H1 (cell line): Measurements from ENCODE around the gene CABP2. TPM values are rescaled to one million over a fixed set of nuclear protein-coding genes. Genes with fewer than 3 reads are reported as not detected.
A peak's percentile ranks its signal among the peaks of the same experiment; 100 is the strongest.

Source experiments
- CTCF ChIA-PET: fragments of 300-600 bp; sonication (Branson Sonifier 250); formaldehyde crosslinking; loops from one replicate; lab custom pipeline; 2021; ENCODE audit not compliant: partially characterized antibody; lab: Charles Lee
- POLR2A ChIA-PET: fragments of 300-600 bp; sonication (Branson Sonifier 250); formaldehyde crosslinking; loops from one replicate; lab custom pipeline; 2021; ENCODE audit warnings: inconsistent platforms; ENCODE audit not compliant: partially characterized antibody; lab: Charles Lee
- DNase-seq, 2 experiments: peaks; one replicate each; pipeline versions ENCODE4 v3.0.0 to v3.0.0-alpha.2; 2010 to 2022; ENCODE audit warnings: low spot score in 2 of 2, low read depth in 1 of 2, mixed read lengths in 1 of 2
- FAIRE-seq: peaks from 2 replicates; lab custom pipeline; 2011; peaks lifted over from hg19 to GRCh38; lab: Jason Lieb, UNC
- H2AFZ ChIP-seq: 2 replicates; pipeline ENCODE4 v1.8.1; 2012; ENCODE audit warnings: low read length, inconsistent platforms
- H2AK5ac ChIP-seq: 2 replicates; pipeline ENCODE4 v1.6.1; 2013; ENCODE audit warnings: low read depth, low read length
- H2BK120ac ChIP-seq: replicated peaks from 2 replicates; pipeline ENCODE3; 2013; ENCODE audit warnings: low read depth, low read length, inconsistent platforms
- H2BK12ac ChIP-seq: 2 replicates; pipeline ENCODE4 v1.6.1; 2013; ENCODE audit warnings: low read depth, low read length
- H2BK15ac ChIP-seq: 2 replicates; pipeline ENCODE4 v1.6.1; 2013; ENCODE audit warnings: low read length
- H2BK20ac ChIP-seq: 2 replicates; pipeline ENCODE4 v1.6.1; 2013; ENCODE audit warnings: low read length
- H2BK5ac ChIP-seq: 2 replicates; pipeline ENCODE4 v1.6.1; 2013; ENCODE audit warnings: low read depth, low read length
- H3K14ac ChIP-seq: 2 replicates; pipeline ENCODE4 v1.6.1; 2013; ENCODE audit warnings: inconsistent platforms; ENCODE audit not compliant: insufficient read length
- H3K18ac ChIP-seq: 2 replicates; pipeline ENCODE4 v1.6.1; 2013; ENCODE audit warnings: low read length; ENCODE audit errors: extremely low read depth
- H3K23ac ChIP-seq: 2 replicates; pipeline ENCODE4 v1.6.1; 2013; ENCODE audit warnings: inconsistent platforms; ENCODE audit not compliant: insufficient read length
- H3K23me2 ChIP-seq: 2 replicates; pipeline ENCODE4 v1.6.1; 2013; ENCODE audit warnings: low read depth, low read length
- H3K27ac ChIP-seq: 2 replicates; pipeline ENCODE4 v1.6.1; 2011; ENCODE audit warnings: low read depth, low read length, inconsistent platforms
- H3K27me3 ChIP-seq, 4 experiments: replicated peaks in 1 of 4; 1 replicate in 1 of 4; 2 replicates in 3 of 4; pipeline versions ENCODE4 v1.6.1 to v1.8.1; 2011 to 2013; ENCODE audit warnings: low read length in 3 of 4, mild to moderate bottlenecking in 3 of 4, inconsistent platforms in 2 of 4, mixed read lengths in 2 of 4, moderate library complexity in 1 of 4; ENCODE audit not compliant: control insufficient read depth in 3 of 4, insufficient read depth in 3 of 4; ENCODE audit errors: extremely low read depth in 1 of 4
- H3K36me3 ChIP-seq, 4 experiments: 2 replicates each; pipeline versions ENCODE4 v1.6.1 to v1.8.1; 2011 to 2013; ENCODE audit warnings: mild to moderate bottlenecking in 4 of 4, low read length in 3 of 4, moderate library complexity in 2 of 4, control low read depth in 1 of 4, inconsistent platforms in 1 of 4; ENCODE audit not compliant: insufficient read depth in 4 of 4, control insufficient read depth in 2 of 4
- H3K4ac ChIP-seq: replicated peaks from 2 replicates; pipeline ENCODE3; 2013; ENCODE audit warnings: low read length, low read depth, mixed read lengths, inconsistent platforms; ENCODE audit not compliant: insufficient read length
- H3K4me1 ChIP-seq, 4 experiments: replicated peaks in 1 of 4; 1 replicate in 1 of 4; 2 replicates in 3 of 4; pipeline versions ENCODE4 v1.6.1 to v1.8.1; 2011 to 2013; ENCODE audit warnings: low read length in 3 of 4, inconsistent platforms in 2 of 4, mixed read lengths in 1 of 4; ENCODE audit not compliant: insufficient read depth in 4 of 4, control insufficient read depth in 3 of 4
- H3K4me2 ChIP-seq, 2 experiments: 2 replicates each; pipeline versions ENCODE4 v1.6.1 to v1.8.1; 2011 to 2013; ENCODE audit warnings: low read depth in 2 of 2, low read length in 2 of 2, control low read depth in 1 of 2, inconsistent platforms in 1 of 2, mild to moderate bottlenecking in 1 of 2; ENCODE audit not compliant: insufficient read depth in 1 of 2
- H3K4me3 ChIP-seq, 4 experiments: fragments of 200-600, 300-600 bp in 1 of 4; sonication (generic), shearing (Covaris generic), sonication (Bioruptor Twin) in 1 of 4; 2 replicates each; pipeline versions ENCODE4 v1.5.1 to v1.8.1; 2011 to 2016; ENCODE audit warnings: low read length in 4 of 4, low read depth in 3 of 4, control low read depth in 2 of 4, inconsistent platforms in 2 of 4, mild to moderate bottlenecking in 2 of 4, mixed read lengths in 1 of 4, moderate library complexity in 1 of 4; ENCODE audit not compliant: insufficient read depth in 2 of 4; ENCODE audit errors: extremely low read depth in 1 of 4
- H3K56ac ChIP-seq: replicated peaks from 2 replicates; pipeline ENCODE3; 2013; ENCODE audit warnings: low read depth, mild to moderate bottlenecking, mixed read lengths, low read length, inconsistent platforms; ENCODE audit not compliant: insufficient read length
- H3K79me1 ChIP-seq: 2 replicates; pipeline ENCODE4 v1.6.1; 2013; ENCODE audit warnings: low read depth, low read length, control low read depth
- H3K79me2 ChIP-seq, 2 experiments: 2 replicates each; pipeline versions ENCODE4 v1.6.1 to v1.8.1; 2012 to 2013; ENCODE audit warnings: low read length in 2 of 2, mild to moderate bottlenecking in 2 of 2, inconsistent platforms in 1 of 2; ENCODE audit not compliant: insufficient read depth in 2 of 2, control insufficient read depth in 1 of 2
- H3K9ac ChIP-seq, 4 experiments: replicated peaks in 1 of 4; 1 replicate in 1 of 4; 2 replicates in 3 of 4; pipeline versions ENCODE4 v1.6.1 to v1.8.1; 2011 to 2013; ENCODE audit warnings: low read depth in 3 of 4, low read length in 3 of 4, control low read depth in 2 of 4, mild to moderate bottlenecking in 2 of 4, moderate library complexity in 2 of 4, inconsistent platforms in 1 of 4; ENCODE audit errors: extremely low read depth in 1 of 4
- H3K9me3 ChIP-seq, 2 experiments: 2 replicates each; pipeline versions ENCODE4 v1.6.1 to v1.8.1; 2012 to 2013; ENCODE audit warnings: mild to moderate bottlenecking in 2 of 2, moderate library complexity in 2 of 2, control low read depth in 1 of 2, inconsistent platforms in 1 of 2, low read depth in 1 of 2, low read length in 1 of 2, mixed read lengths in 1 of 2; ENCODE audit not compliant: insufficient read depth in 2 of 2
- H4K20me1 ChIP-seq, 2 experiments: replicated peaks in 1 of 2; 2 replicates each; pipeline versions ENCODE3 to v1.8.1; 2011 to 2013; ENCODE audit warnings: inconsistent platforms in 2 of 2, low read length in 2 of 2, mild to moderate bottlenecking in 1 of 2; ENCODE audit not compliant: insufficient read depth in 2 of 2, control insufficient read depth in 1 of 2
- H4K5ac ChIP-seq: 2 replicates; pipeline ENCODE4 v1.6.1; 2013; ENCODE audit warnings: low read length, low read depth, mixed read lengths, inconsistent platforms; ENCODE audit not compliant: insufficient read length
- H4K8ac ChIP-seq: 2 replicates; pipeline ENCODE4 v1.8.0; 2013; ENCODE audit warnings: mild to moderate bottlenecking, moderate library complexity, low read length, inconsistent platforms; ENCODE audit not compliant: insufficient read depth; ENCODE audit errors: extremely low read depth
- H4K91ac ChIP-seq: replicated peaks from 2 replicates; pipeline ENCODE3; 2013; ENCODE audit warnings: low read length, mixed read lengths, inconsistent platforms; ENCODE audit not compliant: insufficient read length
- ATF2 ChIP-seq: IDR thresholded peaks from 2 replicates; pipeline ENCODE4 v1.6.1; 2012; ENCODE audit warnings: low read length, inconsistent platforms
- CREB1 ChIP-seq: IDR thresholded peaks from 2 replicates; pipeline ENCODE4 v1.6.1; 2012; ENCODE audit warnings: inconsistent platforms
- WGBS, 2 experiments: shearing (Covaris generic) in 1 of 2; methylation state at CpG; one replicate each; pipeline versions ENCODE4 v1.1.6 to v1.1.7; 2013 to 2015; ENCODE audit warnings: low lambda C conversion rate in 2 of 2, mixed read lengths in 2 of 2, inconsistent platforms in 1 of 2, low coverage in 1 of 2, missing lambda C conversion rate in 1 of 2; ENCODE audit not compliant: insufficient replicate concordance in 2 of 2, insufficient coverage in 1 of 2, insufficient read length in 1 of 2; ENCODE audit errors: extremely low coverage in 1 of 2, missing lambda C conversion rate in 1 of 2; 5-methylcytosine and 5-hydroxymethylcytosine counted together
- polyA plus RNA-seq, 7 experiments: library from polyadenylated mRNA; depleted of rRNA in 3 of 7; stranded (reverse) in 5 of 7; unstranded in 2 of 7; fragments of >200 nt in 5 of 7; fragments of 200-250 nt in 2 of 7; gene quantifications; 1 replicate in 5 of 7; 2 replicates in 1 of 7; 4 replicates in 1 of 7; pipeline versions ENCODE4 v1.2.1 to v1.2.3, GENCODE V29; 2011 to 2013; ENCODE audit warnings: missing spikeins in 2 of 7, mixed read lengths in 2 of 7
- total RNA-seq: library from RNA; stranded (reverse); fragmentation: NEBNext Ultra II Directional; extraction: Animal tissue kit (Norgen Biotek cat#: 25700); gene quantifications from 2 replicates; pipeline ENCODE4 v1.2.1, GENCODE V29; 2021

Gene CABP2
- total and polyA plus RNA-seq, 2 of the 8 experiments (the other 6 are each of a cell fraction or from before 2014, with no cell fraction given), result not detected

GRCh38 chr11:67507242-67507863 lies 15.9 kb downstream of the CABP2 start:
- H3K9me3 ChIP-seq, result no peaks in the 10 kb centered on the region
- H2BK15ac ChIP-seq, result no peak overlapping the region
- H3K36me3 ChIP-seq, result no peaks in the 10 kb centered on the region; a peak in 2 of 8 replicates
- peaks cover 23% of the 10 kb centered on the region for H3K23me2 ChIP-seq
- H3K14ac ChIP-seq, result no peak overlapping the region
- H4K91ac ChIP-seq, result no peak overlapping the region
- DNase-seq (no peak), FAIRE-seq (no peak)
- H3K4me1 ChIP-seq, result peaks cover 0 to 30% (median 10%) of the 10 kb centered on the region in 4 experiments; a peak in 6 of 7 replicates
- no peaks in the 10 kb centered on the region for H3K79me1 ChIP-seq
- peak overlapping the region; percentile 70 for H3K27ac ChIP-seq
- peaks cover 3 to 15% of the 10 kb centered on the region in 2 experiments for H4K20me1 ChIP-seq
- H3K23ac ChIP-seq, result no peak overlapping the region
- peaks cover 0 to 8% (median 5%) of the 10 kb centered on the region in 4 experiments; a peak in 3 of 7 replicates for H3K27me3 ChIP-seq
- 0 out of 2 replicates have a peak overlapping the region, but pooled peaks have one; percentile 16 for H2AFZ ChIP-seq
- peak overlapping the region; percentile 75; the same call in 1 of the 2 replicates for H2BK12ac ChIP-seq
- H3K9ac ChIP-seq, result peak overlapping the region; percentile 46 to 52 (median 48); a peak in 4 of 7 replicates
- TF ChIP-seq CREB1 (0 out of 2 replicates have a peak, but pooled peaks have one; percentile 7), ATF2 (no peak)
- H4K8ac ChIP-seq, result peak overlapping the region; percentile 51; the same call in 1 of the 2 replicates
- ChIA-PET POLR2A (interaction anchor here (0.8 to 1.0 kb wide), 4 partner anchors 9 to 42 kb away, joined by 3 to 5 read pairs (median 4); no protein-coding TSS in a partner anchor), CTCF (interaction anchor here (1.2 to 2.0 kb wide), 2 partner anchors 120 to 150 kb away, joined by 4 to 8 read pairs; no protein-coding TSS in a partner anchor)
- H3K4me2 ChIP-seq, result peak overlapping the region; percentile 66 to 84
- H4K5ac ChIP-seq, result no peak overlapping the region
- 21% methylated on average over 33 of the region's 33 CpGs; no CpG with 5 or more reads in 1 of the 2 experiments for WGBS, 2 experiments
- H3K56ac ChIP-seq, result no peak overlapping the region
- H3K4me3 ChIP-seq, result peak overlapping the region; percentile 62 to 84 (median 62)
- H2AK5ac ChIP-seq, result no peak overlapping the region
- 0 out of 2 replicates have a peak overlapping the region, but pooled peaks have one; percentile 32 for H3K18ac ChIP-seq
- 0 out of 4 replicates have a peak, but pooled peaks cover 0 to 8% of the 10 kb centered on the region in 2 experiments for H3K79me2 ChIP-seq
- no peak overlapping the region for H2BK5ac ChIP-seq
- H3K4ac ChIP-seq, result no peak overlapping the region
- no peak overlapping the region for H2BK120ac ChIP-seq
- no peak overlapping the region for H2BK20ac ChIP-seq
